Activated T-helper 1 cell treated with anti-CD3 and anti-CD28 coated beads, Interleukin-12 subunit alpha, Interleukin-12 subunit beta, Interleukin-2, Interleukin-4 antibody, amounts not matched to agents 30 ng/mL and 10 ng/mL and 1 ng/mL, durations not matched to agents 14 hours and 24 hours and 36 hours (primary cell): ENCODE data around the gene FOXO3. TPM values are rescaled to one million over a fixed set of nuclear protein-coding genes. Genes with fewer than 3 reads are reported as not detected.
"Not testable (repeated sequence)": the region's sequence is repeated elsewhere in the genome, so short reads cannot be mapped to it uniquely, and the experiment has no call there.

Experiments used
- DNase-seq: peaks from one replicate; pipeline ENCODE4 v3.0.0; 2021; ENCODE audit warnings: low spot score
- H3K27ac Mint-ChIP-seq: one replicate; pipeline ENCODE4 v1.8.0; 2021; ENCODE audit warnings: mild to moderate bottlenecking, mixed read lengths
- H3K27me3 Mint-ChIP-seq: one replicate; pipeline ENCODE4 v1.8.0; 2022; ENCODE audit warnings: mild to moderate bottlenecking, moderate library complexity, mixed read lengths; ENCODE audit not compliant: insufficient read depth
- H3K36me3 Mint-ChIP-seq: one replicate; pipeline ENCODE4 v1.8.0; 2021; ENCODE audit warnings: low read depth, mixed read lengths
- H3K4me1 Mint-ChIP-seq: one replicate; pipeline ENCODE4 v1.8.0; 2021; ENCODE audit warnings: low read depth, mixed read lengths
- H3K4me3 Mint-ChIP-seq: one replicate; pipeline ENCODE4 v1.8.0; 2021; ENCODE audit warnings: mild to moderate bottlenecking, moderate library complexity, mixed read lengths
- H3K9me3 Mint-ChIP-seq: one replicate; pipeline ENCODE4 v1.8.0; 2021; ENCODE audit warnings: mixed read lengths
- intact Hi-C: fragments of 100-400 bp; cut with micrococcal nuclease; formaldehyde crosslinking; loops from one replicate; pipeline ENCODE4 v1.15.1; 2024
- total RNA-seq: library from RNA; stranded (reverse); gene quantifications from 2 replicates; pipeline ENCODE4 v1.2.3, GENCODE V29; 2022

FOXO3 gene
- total RNA-seq = 8.6 and 8.7 TPM in 2 replicates

DNA sequence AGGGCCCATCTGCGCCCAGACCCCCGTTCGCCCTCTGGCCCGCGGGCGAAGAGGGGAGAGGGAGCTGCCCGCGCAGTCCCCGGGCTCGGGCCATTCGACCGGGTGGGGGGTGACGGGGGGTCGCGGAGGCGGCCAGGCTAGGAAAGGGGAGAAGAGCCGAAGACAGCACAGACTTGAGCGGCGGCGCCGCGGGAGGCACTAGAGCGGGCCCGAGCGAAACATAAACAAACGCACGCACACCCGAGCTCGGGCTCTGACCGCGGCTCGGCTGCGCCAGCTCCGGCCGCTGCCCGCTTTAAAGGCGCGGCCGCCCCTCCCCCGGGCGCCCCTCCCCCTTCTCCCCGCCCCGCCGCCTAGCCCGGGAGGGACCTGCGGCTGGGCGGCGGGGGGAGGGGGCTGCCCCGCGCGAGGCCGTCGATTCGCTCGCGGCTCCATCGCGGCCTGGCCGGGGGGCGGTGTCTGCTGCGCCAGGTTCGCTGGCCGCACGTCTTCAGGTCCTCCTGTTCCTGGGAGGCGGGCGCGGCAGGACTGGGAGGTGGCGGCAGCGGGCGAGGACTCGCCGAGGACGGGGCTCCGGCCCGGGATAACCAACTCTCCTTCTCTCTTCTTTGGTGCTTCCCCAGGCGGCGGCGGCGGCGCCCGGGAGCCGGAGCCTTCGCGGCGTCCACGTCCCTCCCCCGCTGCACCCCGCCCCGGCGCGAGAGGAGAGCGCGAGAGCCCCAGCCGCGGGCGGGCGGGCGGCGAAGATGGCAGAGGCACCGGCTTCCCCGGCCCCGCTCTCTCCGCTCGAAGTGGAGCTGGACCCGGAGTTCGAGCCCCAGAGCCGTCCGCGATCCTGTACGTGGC lies at the start of gene FOXO3:
FOXO3 (plus strand) TSS at position 455 of the 846 bp plus-strand sequence; CDS start at position 747, 292 bp downstream.
- intact Hi-C loops = no loop called here
- Mint-ChIP-seq H3K9me3 (no peaks in the 10 kb centered on the region), H3K27ac (peak within 1 kb of the TSS; percentile 52), H3K36me3 (peaks cover 12% of the 10 kb centered on the region), H3K27me3 (peaks cover 43% of the 10 kb centered on the region), H3K4me1 (peaks cover 52% of the 10 kb centered on the region), H3K4me3 (peak within 1 kb of the TSS; percentile 82)
- peak; percentile 37 for DNase-seq

DNA sequence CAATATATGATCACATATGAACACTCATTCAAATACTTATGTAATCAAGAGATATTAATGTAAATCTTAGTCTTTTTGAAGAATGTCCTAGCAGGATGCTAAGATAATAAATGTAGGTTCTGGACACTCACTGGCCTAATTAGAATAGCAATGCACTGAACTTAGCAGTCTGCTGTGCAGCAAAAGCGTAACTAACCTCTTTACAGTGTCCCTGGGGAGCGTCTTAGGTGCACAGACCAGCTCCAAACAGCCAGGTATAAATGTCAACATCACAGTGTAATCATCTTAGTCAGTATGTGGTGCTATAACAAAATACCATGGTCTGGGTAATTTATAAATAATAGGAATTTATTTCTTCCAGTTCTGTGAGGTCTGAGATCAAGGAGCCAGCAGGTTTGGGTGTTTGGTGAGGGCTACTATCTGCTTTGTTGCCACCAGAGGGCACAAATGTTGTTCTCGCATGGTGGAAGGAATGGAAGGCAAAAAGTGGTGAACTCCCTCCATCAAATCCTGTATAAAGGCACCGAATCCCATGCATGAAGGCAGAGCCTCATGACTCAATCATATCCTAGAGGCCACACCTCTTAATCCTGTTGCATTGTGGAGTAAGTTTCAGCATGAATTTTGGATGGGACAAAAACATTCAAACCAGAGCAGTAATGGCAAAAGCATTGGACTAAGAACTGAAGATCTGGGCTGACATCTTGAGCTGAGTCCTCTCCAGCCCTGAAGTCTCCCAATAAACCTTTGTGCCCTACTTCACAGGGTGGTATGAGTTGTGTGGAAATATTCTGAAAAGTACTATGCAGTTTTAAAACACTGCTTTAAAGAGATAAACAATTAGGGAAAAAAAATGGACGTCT lies 41.8 kb upstream of the FOXO3 start:
- Mint-ChIP-seq H3K4me1 (no peaks in the 10 kb centered on the region), H3K27me3 (peaks cover 16% of the 10 kb centered on the region), H3K36me3 (no peaks in the 10 kb centered on the region), H3K9me3 (no peaks in the 10 kb centered on the region), H3K27ac (no peak overlapping the region), H3K4me3 (no peak overlapping the region)
- intact Hi-C loops = no loop called here
- DNase-seq = no peak

DNA sequence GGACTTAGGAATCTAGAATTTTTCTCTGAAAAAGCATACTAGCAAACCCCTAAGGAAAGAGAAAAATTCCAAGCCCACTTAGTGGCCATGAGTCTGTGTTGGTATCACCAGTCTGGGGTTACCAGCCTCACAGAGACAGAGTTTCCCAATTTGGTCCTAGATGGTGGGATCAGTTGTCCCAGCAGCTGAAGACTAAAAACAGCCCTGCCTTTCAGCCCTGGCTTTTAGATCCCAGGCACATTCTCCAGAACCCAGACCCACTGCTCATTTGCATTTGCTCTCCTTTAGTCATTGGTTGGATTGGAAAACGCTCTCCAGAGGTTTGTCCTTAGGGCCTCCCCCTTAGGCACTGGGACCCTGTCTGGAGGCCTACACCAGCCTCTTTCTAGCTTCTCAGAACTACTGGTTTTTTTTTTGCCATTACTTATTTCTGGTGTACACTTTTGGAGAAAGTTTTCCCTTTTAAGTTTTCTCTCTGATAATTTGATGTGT lies 39.1 kb upstream of the FOXO3 start:
- Mint-ChIP-seq H3K36me3 (no peaks in the 10 kb centered on the region), H3K9me3 (no peaks in the 10 kb centered on the region), H3K27me3 (peaks cover 17% of the 10 kb centered on the region), H3K27ac (no peak overlapping the region), H3K4me3 (no peak overlapping the region), H3K4me1 (no peaks in the 10 kb centered on the region)
- DNase-seq = no peak
- intact Hi-C loops = loop anchor here (10.0 kb wide), 1 partner anchor 347 kb away; no protein-coding TSS in a partner anchor

DNA sequence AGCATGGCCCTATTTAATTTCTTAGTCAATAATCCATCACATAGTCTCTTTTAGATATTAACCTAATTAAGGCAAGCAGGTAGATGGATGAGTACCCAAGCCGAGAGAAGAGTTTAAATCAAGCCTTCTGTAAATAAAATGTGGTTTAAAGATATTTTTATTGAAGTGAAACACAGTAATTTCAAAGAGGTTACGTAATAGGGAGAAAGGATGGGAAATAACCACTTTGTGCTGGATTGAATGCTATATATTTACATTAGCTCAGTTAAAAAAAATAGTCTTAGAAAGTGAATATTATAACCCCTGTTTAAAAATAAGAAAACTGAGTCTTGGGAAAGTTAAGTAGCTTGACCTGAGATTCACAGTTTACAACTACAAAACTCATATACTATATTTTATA lies 37.0 kb upstream of the FOXO3 start:
- DNase-seq = no peak
- intact Hi-C loops = loop anchor here (10.0 kb wide), 1 partner anchor 349 kb away; no protein-coding TSS in a partner anchor
- Mint-ChIP-seq H3K9me3 (no peaks in the 10 kb centered on the region), H3K4me1 (no peaks in the 10 kb centered on the region), H3K36me3 (no peaks in the 10 kb centered on the region), H3K27ac (no peak overlapping the region), H3K4me3 (no peak overlapping the region), H3K27me3 (peaks cover 15% of the 10 kb centered on the region)

DNA sequence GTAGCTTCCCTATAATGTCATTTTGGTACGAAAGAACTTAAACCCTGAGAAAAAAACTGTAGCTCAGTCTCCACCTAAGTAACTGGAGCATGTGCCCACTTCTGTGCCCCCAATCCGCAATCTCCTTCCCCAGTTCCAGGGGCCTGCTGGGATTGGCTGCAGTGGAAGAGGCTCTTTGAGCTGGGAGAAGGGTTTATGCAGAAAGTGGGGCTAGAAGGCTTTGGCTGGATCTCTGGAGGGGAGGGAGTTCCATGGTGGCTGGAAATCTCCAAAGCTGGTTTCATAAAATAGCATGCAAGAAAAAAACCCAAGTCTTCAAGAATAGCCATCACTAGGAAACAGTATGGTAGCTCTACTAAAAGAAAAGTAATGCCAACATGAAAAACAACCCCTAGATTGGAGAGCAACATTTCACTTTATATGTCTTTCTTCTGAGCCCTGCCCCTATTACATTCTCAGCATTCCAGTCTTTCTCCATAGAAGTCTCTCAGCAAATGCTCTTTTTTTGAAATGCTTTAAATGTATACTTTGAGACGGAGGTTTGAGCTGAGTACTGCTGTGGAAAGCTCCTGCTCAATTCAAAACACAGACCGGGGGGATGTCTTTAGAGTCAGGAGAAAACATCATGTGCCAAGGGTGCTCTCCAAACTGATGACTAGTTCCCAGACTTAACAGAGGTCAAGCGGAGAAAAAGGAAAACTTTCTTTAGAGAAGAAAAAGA lies 36.0 kb upstream of the FOXO3 start:
- peaks cover 17% of the 10 kb centered on the region for H3K27me3 Mint-ChIP-seq
- no peaks in the 10 kb centered on the region for H3K36me3 Mint-ChIP-seq
- no peaks in the 10 kb centered on the region for H3K9me3 Mint-ChIP-seq
- H3K27ac Mint-ChIP-seq = no peak overlapping the region
- no peak overlapping the region for H3K4me3 Mint-ChIP-seq
- intact Hi-C loops = loop anchor here (10.0 kb wide), 1 partner anchor 350 kb away; no protein-coding TSS in a partner anchor
- H3K4me1 Mint-ChIP-seq = no peaks in the 10 kb centered on the region
- no peak for DNase-seq

DNA sequence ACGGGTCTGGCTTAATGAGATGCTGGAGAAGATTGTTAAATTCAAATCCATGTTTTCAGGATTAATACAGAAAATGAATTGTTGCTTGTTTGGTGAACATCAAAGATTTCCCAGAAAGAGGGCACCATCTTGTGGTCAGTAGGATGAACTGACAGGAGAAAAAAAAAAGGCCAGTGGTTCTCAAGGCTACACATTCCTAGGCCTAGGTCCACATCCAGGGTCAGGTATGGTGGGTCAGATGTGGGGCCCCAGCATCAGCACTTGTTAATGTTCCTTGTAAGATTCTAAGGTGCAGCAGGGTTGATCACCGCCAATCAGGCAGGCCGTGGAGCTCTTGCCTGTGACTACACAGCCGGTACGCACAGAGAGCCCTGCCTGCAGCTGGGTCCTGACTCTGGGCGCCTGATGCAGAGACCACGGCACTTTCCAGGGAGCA lies 34.0 kb upstream of the FOXO3 start:
- no peak for DNase-seq
- Mint-ChIP-seq H3K4me3 (no peak overlapping the region), H3K27me3 (peaks cover 25% of the 10 kb centered on the region), H3K27ac (no peak overlapping the region), H3K9me3 (no peaks in the 10 kb centered on the region), H3K36me3 (no peaks in the 10 kb centered on the region), H3K4me1 (no peaks in the 10 kb centered on the region)
- intact Hi-C loops = loop anchor here (1.0 to 10.0 kb wide), 2 partner anchors 352 to 413 kb away; no protein-coding TSS in a partner anchor

DNA sequence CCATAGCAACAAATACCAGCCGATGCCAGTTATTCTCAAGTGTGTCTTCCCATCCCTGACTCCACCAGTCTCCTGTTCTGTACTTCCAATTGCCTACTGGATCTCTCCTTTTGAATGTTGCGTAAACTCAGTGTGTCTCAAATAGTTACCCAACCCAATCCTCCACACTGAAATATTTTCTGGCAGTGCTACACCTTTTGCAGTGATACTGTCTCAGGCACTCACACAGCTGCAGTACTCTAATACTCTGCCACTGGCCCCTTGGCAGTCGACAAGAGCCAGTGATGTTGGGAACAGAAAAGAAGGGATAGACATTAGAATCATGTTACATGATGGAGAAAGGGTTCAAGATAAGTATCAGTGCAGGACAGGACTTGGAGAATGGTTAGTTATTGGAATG lies 31.8 kb upstream of the FOXO3 start:
- H3K4me1 Mint-ChIP-seq = no peaks in the 10 kb centered on the region
- DNase-seq = no peak
- intact Hi-C loops = loop anchor here (10.0 kb wide), 1 partner anchor 354 kb away; no protein-coding TSS in a partner anchor
- H3K4me3 Mint-ChIP-seq = no peak overlapping the region
- H3K36me3 Mint-ChIP-seq = no peaks in the 10 kb centered on the region
- no peak overlapping the region for H3K27ac Mint-ChIP-seq
- peaks cover 25% of the 10 kb centered on the region for H3K27me3 Mint-ChIP-seq
- H3K9me3 Mint-ChIP-seq = no peaks in the 10 kb centered on the region

DNA sequence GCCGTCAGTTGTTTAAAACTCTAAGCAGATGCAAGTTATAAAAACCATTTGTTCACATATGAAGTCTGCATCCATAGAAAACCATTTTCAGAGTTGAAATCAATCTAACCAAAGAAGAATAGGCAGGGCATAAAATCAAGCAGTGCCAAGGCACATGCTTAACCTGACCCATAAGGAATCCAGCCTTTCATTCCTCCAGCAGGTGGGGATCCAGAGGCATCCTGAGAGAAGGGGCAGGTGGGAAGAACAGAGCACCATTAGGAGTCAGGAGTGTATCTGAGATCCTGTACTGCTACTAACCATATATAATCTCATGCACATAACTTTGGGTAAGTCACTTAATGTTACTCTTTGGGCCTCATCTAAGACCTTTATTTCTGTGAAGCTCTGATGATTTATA lies 29.4 kb upstream of the FOXO3 start:
- peaks cover 19% of the 10 kb centered on the region for H3K27me3 Mint-ChIP-seq
- H3K4me1 Mint-ChIP-seq = no peaks in the 10 kb centered on the region
- intact Hi-C loops = no loop called here
- no peaks in the 10 kb centered on the region for H3K9me3 Mint-ChIP-seq
- DNase-seq = no peak
- no peak overlapping the region for H3K4me3 Mint-ChIP-seq
- no peak overlapping the region for H3K27ac Mint-ChIP-seq
- H3K36me3 Mint-ChIP-seq = no peaks in the 10 kb centered on the region

DNA sequence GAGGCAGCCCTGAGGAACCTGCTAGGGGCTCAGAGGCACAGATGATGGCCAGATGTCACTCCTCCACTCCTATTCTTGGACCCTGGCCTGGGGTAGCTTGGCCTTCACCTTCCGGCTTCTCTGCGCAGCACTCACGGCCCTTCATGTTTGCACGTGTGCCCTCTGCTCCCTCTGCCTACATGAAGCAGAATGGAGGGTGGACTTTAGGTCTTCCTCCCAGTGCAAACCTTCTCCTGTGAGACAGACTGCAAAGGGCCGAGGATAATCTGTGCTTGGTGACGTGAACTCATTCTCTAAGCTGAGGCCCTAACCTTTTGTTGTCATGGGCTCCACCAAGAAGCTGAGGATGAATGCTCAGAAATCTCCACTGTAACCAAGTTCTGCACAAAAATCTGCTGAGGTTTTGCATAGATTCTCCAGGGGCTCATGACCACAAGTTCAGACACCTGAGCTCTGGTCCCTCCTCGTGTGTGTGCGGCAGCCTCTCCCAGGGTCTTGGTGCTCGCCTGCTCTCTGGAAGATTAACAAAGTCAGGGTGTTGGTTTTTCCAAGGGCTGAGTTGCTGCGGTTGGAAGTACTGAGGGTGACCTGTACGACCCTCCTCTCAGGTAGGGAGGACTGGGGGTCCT lies 25.5 kb upstream of the FOXO3 start:
- Mint-ChIP-seq H3K9me3 (peaks cover 9% of the 10 kb centered on the region), H3K4me3 (no peak overlapping the region), H3K27me3 (peaks cover 24% of the 10 kb centered on the region), H3K4me1 (no peaks in the 10 kb centered on the region), H3K27ac (no peak overlapping the region), H3K36me3 (no peaks in the 10 kb centered on the region)
- intact Hi-C loops = no loop called here
- DNase-seq = no peak

DNA sequence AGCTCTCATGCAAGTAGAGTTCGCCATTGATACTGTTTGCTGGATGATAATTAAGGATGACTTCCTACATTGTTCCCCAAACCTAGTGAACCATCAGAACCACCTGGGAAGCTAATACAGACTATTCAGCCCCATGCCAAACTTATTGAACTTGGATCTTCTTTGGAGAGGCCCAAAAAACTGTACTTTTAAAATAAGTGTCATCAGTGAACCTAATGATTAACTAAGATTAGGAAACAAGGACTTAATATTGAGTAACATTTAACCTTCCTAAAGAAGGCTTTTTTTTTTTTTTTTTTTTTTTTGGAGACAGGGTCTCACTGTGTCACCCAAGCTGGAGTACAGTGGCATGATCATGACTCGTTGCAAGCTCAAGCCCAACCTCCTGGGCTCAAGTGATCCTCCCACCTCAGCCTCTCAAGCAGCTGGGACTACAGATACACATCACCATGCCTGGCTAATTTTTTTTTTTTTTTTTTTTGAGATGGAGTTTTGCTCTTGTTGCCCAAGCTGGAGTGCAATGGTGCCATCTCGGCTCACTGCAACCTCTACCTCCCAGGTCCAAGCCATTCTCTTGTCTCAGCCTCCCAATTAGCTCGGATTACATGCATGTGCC lies 24.7 kb upstream of the FOXO3 start:
- H3K4me1 Mint-ChIP-seq, H3K9me3 Mint-ChIP-seq, intact Hi-C loops, H3K36me3 Mint-ChIP-seq, H3K4me3 Mint-ChIP-seq, H3K27ac Mint-ChIP-seq, DNase-seq: not testable (repeated sequence)
- H3K27me3 Mint-ChIP-seq = peaks cover 23% of the 10 kb centered on the region

DNA sequence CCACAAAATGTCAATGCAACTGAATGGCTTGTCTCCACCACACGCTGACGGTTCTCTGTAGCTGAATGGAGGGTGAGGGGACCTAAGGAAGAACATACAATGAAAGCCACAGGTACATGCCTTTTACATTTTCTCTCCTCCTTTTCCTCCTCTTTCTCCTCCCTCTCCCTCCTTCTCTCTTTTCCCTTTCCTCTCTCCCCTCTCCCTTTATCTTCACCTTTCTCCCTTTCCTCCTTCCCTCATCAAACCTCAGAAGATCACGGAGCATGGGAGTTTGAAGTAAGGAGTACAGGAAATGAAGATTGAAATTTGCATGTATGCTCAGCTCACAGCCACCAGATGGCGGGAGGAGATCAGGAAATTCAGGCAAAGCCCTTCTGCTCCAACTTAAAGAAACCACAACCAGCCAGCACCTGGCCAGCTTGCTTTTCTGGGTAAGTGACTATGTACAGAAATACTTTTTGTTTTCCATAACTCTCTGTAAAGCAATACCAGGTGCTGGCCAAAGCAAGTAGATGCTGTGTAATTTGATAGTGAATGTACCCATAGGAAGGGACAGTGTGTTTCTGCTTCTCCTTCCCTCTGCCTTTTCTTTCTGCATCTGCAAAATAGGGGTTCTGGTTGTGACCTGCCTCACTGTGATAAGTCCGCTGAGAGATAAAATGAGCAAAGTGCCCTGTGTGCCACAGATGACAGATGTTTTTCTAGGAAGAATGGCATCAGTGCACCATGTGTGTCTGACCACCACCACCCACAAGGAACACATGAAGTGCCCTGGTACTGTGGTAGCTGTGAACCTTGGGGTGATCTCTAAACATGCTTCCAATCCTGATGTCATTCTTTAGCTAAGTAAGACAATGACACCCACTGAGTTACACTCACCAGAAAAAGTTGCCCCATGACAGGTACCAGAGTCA lies 18.6 kb upstream of the FOXO3 start:
- peak; percentile 52 for DNase-seq
- H3K27me3 Mint-ChIP-seq = peaks cover 39% of the 10 kb centered on the region
- H3K9me3 Mint-ChIP-seq = peaks cover 9% of the 10 kb centered on the region
- no peaks in the 10 kb centered on the region for H3K36me3 Mint-ChIP-seq
- no peak overlapping the region for H3K27ac Mint-ChIP-seq
- H3K4me1 Mint-ChIP-seq = peaks cover 10% of the 10 kb centered on the region
- H3K4me3 Mint-ChIP-seq = no peak overlapping the region
- intact Hi-C loops = loop anchor here (1.0 to 5.0 kb wide), 7 partner anchors 240 to 840 kb away; partner anchors contain the start of gene CD164
